Measurements from ENCODE around the gene FUT8. TPM values are rescaled to one million over a fixed set of nuclear protein-coding genes. Genes with fewer than 3 reads are reported as not detected.

FUT8 gene
- total RNA-seq, 1 experiment from 2014 or later = 78.0 TPM

- Histone ChIP-seq H3K27me3 (replicated peaks) (no peaks in the 10 kb centered on the region), H3K9me3 (replicated peaks) (no peaks in the 10 kb centered on the region), H3K4me1 (replicated peaks) (no peaks in the 10 kb centered on the region), H3K27ac (no peak overlapping the region), H3K4me3 (no peak overlapping the region), H3K36me3 (no peaks in the 10 kb centered on the region)
- no peak for DNase-seq (ENCODE audit: low read depth in 1 of 2, low spot score in 2 of 2)
Measured at GRCh38 chr14:65771271-65771670, 358.7 kb downstream of the FUT8 start.

DNA sequence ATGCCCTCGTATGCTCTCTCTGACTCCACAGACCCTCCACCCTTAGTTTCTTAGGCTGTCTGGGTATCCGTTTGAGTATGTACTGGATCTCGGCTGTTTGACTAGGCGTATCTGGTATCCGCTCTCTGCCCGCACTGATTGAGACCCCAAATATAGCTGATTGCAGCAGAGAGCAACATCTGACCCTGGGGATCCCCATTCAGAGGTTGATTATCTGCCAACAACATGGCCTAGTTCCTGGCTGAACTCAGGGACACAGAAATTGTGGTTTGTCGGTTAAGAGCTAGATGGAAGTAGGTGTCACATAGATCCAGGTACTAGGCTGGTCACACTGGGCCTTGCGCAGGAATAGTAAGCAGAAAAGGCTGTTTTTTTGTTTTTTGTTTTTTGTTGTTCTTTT is 359.9 kb downstream of the FUT8 start:
- Histone ChIP-seq H3K36me3 (no peaks in the 10 kb centered on the region), H3K4me1 (replicated peaks) (no peaks in the 10 kb centered on the region), H3K27me3 (replicated peaks) (no peaks in the 10 kb centered on the region), H3K9me3 (replicated peaks) (no peaks in the 10 kb centered on the region), H3K27ac (no peak overlapping the region), H3K4me3 (no peak overlapping the region)
- no peak for DNase-seq (ENCODE audit: low read depth in 1 of 2, low spot score in 2 of 2)

DNA sequence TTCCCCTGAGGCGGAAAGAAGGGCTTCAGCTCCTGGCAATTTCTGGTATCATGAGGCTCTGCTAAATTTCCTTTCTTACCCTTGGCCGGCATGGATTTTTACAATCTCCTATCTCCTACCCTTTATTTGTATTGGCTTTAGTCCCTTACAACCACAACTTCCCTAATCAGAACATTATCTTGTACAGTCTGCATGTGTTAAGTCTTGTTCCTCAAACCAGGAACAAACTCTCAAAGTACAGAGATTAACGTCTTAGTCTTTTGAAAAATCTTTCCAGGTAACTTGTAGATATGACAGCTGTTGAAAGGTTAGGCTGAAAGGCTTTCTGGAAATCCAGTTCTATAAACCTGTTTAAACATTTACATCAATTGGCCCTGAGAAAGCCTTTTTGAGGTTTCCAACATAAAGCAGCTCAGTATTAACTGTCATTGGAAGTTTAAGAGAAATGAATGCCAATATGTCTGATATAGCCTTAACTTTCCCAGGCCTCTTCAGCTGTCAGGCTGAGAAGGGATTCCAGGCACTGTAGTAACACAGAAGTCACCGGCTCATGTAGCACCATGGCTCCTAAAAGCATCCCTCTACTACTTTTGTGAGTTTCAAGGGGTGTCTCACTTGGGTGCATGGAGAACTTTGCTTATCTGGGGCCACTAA is 360.5 kb downstream of the FUT8 start:
- Histone ChIP-seq H3K4me3 (no peak overlapping the region), H3K9me3 (replicated peaks) (no peaks in the 10 kb centered on the region), H3K4me1 (replicated peaks) (no peaks in the 10 kb centered on the region), H3K27ac (no peak overlapping the region), H3K27me3 (replicated peaks) (no peaks in the 10 kb centered on the region), H3K36me3 (no peaks in the 10 kb centered on the region)
- DNase-seq (ENCODE audit: low read depth in 1 of 2, low spot score in 2 of 2) = no peak

- Histone ChIP-seq H3K4me3 (no peak overlapping the region), H3K4me1 (replicated peaks) (no peaks in the 10 kb centered on the region), H3K9me3 (replicated peaks) (no peaks in the 10 kb centered on the region), H3K27ac (no peak overlapping the region), H3K36me3 (no peaks in the 10 kb centered on the region), H3K27me3 (replicated peaks) (no peaks in the 10 kb centered on the region)
- DNase-seq (ENCODE audit: low read depth in 1 of 2, low spot score in 2 of 2) = no peak
Measured at GRCh38 chr14:65774041-65774440, 361.5 kb downstream of the FUT8 start.

- no peak overlapping the region for H3K27ac ChIP-seq
- no peak overlapping the region for H3K4me3 ChIP-seq
- no peaks in the 10 kb centered on the region for H3K27me3 ChIP-seq (replicated peaks)
- H3K36me3 ChIP-seq = no peaks in the 10 kb centered on the region
- DNase-seq (ENCODE audit: low read depth in 1 of 2, low spot score in 2 of 2) = no peak
- H3K4me1 ChIP-seq (replicated peaks) = no peaks in the 10 kb centered on the region
- no peaks in the 10 kb centered on the region for H3K9me3 ChIP-seq (replicated peaks)
Measured at GRCh38 chr14:65776193-65776852, 363.8 kb downstream of the FUT8 start.

- Histone ChIP-seq H3K36me3 (no peaks in the 10 kb centered on the region), H3K4me3 (no peak overlapping the region), H3K9me3 (replicated peaks) (no peaks in the 10 kb centered on the region), H3K27me3 (replicated peaks) (no peaks in the 10 kb centered on the region), H3K4me1 (replicated peaks) (no peaks in the 10 kb centered on the region), H3K27ac (no peak overlapping the region)
- no peak for DNase-seq (ENCODE audit: low read depth in 1 of 2, low spot score in 2 of 2)
Measured at GRCh38 chr14:65780566-65780965, 368.0 kb downstream of the FUT8 start.

- Histone ChIP-seq H3K36me3 (no peaks in the 10 kb centered on the region), H3K27me3 (replicated peaks) (no peaks in the 10 kb centered on the region), H3K9me3 (replicated peaks) (no peaks in the 10 kb centered on the region), H3K4me1 (replicated peaks) (no peaks in the 10 kb centered on the region), H3K27ac (no peak overlapping the region), H3K4me3 (no peak overlapping the region)
- DNase-seq (ENCODE audit: low read depth in 1 of 2, low spot score in 2 of 2) = no peak
Measured at GRCh38 chr14:65783101-65783500, 370.6 kb downstream of the FUT8 start.

DNA sequence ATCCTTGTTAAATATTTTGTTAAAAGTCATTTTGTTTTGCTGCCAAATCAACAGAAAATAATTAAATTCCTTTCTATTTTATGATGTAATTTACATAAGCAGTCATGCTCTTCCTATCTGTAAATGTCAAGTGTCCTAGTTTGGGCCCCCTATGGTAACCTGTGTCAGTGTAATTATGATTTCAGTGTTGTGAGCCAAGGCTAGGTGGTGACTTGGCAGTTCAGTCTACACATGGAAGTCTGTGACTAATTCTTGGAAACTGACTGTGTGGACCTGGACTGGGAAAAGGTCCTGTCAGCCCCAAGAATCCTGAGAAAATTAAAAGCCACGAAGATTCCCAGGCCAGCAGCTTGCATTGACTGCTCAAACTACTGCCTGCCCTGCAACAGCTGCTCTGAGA is 371.0 kb downstream of the FUT8 start:
- Histone ChIP-seq H3K4me3 (no peak overlapping the region), H3K9me3 (replicated peaks) (no peaks in the 10 kb centered on the region), H3K36me3 (no peaks in the 10 kb centered on the region), H3K27ac (no peak overlapping the region), H3K27me3 (replicated peaks) (no peaks in the 10 kb centered on the region), H3K4me1 (replicated peaks) (no peaks in the 10 kb centered on the region)
- DNase-seq (ENCODE audit: low read depth in 1 of 2, low spot score in 2 of 2) = no peak

DNA sequence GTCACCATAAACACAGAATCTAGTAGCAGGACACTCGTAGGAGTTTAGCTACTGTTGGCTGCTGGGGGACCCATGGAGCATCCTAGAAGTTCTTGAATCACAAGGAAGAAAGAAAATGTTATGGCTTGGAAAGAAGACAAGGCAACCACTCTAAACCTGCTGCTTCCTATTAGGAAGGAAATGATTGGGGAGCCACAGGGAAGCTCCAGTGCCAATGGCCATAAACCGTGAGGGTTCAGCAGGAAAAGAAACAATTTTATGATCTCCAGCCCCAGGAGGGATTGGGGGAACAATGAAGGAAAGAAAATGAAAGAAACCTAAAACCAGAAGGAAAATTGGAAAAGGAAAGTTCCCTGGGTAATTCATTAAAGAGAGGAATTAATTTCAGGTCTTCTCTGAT is 372.0 kb downstream of the FUT8 start:
- no peaks in the 10 kb centered on the region for H3K36me3 ChIP-seq
- no peak overlapping the region for H3K27ac ChIP-seq
- no peaks in the 10 kb centered on the region for H3K9me3 ChIP-seq (replicated peaks)
- H3K4me3 ChIP-seq = no peak overlapping the region
- no peaks in the 10 kb centered on the region for H3K27me3 ChIP-seq (replicated peaks)
- no peak for DNase-seq (ENCODE audit: low read depth in 1 of 2, low spot score in 2 of 2)
- H3K4me1 ChIP-seq (replicated peaks) = no peaks in the 10 kb centered on the region

DNA sequence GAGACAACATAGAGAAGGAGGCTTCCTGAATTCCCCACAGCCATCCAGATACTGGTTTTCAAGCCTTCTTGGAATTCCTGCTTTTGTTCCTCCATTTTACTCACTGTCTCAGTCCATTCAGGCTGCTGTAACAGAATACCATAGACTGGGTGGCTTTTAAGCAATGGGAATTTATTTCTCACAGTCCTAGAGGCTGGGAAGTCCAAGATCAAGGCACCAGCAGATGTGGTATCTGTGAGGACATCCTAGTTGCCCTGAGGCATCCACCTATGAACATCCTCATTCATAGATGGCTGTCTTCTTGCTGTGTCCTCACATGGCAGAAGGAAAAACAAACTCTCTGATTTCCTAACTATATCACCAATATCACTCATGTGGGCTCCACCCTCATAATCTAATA is 374.9 kb downstream of the FUT8 start:
- Histone ChIP-seq H3K4me3 (no peak overlapping the region), H3K4me1 (replicated peaks) (no peaks in the 10 kb centered on the region), H3K27me3 (replicated peaks) (no peaks in the 10 kb centered on the region), H3K36me3 (no peaks in the 10 kb centered on the region), H3K9me3 (replicated peaks) (no peaks in the 10 kb centered on the region), H3K27ac (no peak overlapping the region)
- no peak for DNase-seq (ENCODE audit: low read depth in 1 of 2, low spot score in 2 of 2)

- H3K4me1 ChIP-seq (replicated peaks) = no peaks in the 10 kb centered on the region
- H3K4me3 ChIP-seq = no peak overlapping the region
- no peaks in the 10 kb centered on the region for H3K27me3 ChIP-seq (replicated peaks)
Measured at GRCh38 chr14:65788876-65789275, 376.3 kb downstream of the FUT8 start.

GRCh38 chr14:65789363-65789762 is 376.8 kb downstream of the FUT8 start:
- no peaks in the 10 kb centered on the region for H3K9me3 ChIP-seq (replicated peaks)
- no peaks in the 10 kb centered on the region for H3K36me3 ChIP-seq
- no peak overlapping the region for H3K27ac ChIP-seq
- no peak overlapping the region for H3K4me3 ChIP-seq
- no peaks in the 10 kb centered on the region for H3K4me1 ChIP-seq (replicated peaks)
- no peak for DNase-seq (ENCODE audit: low read depth in 1 of 2, low spot score in 2 of 2)
- no peaks in the 10 kb centered on the region for H3K27me3 ChIP-seq (replicated peaks)

More at GRCh38 chr14:65788876-65789275, 376.3 kb downstream of the FUT8 start:
- H3K27ac ChIP-seq = no peak overlapping the region
- H3K36me3 ChIP-seq = no peaks in the 10 kb centered on the region
- no peaks in the 10 kb centered on the region for H3K9me3 ChIP-seq (replicated peaks)
- DNase-seq (ENCODE audit: low read depth in 1 of 2, low spot score in 2 of 2) = no peak

GRCh38 chr14:65790172-65790815 is 377.8 kb downstream of the FUT8 start:
- Histone ChIP-seq H3K4me3 (no peak overlapping the region), H3K4me1 (replicated peaks) (no peaks in the 10 kb centered on the region), H3K36me3 (no peaks in the 10 kb centered on the region), H3K9me3 (replicated peaks) (no peaks in the 10 kb centered on the region), H3K27me3 (replicated peaks) (no peaks in the 10 kb centered on the region), H3K27ac (no peak overlapping the region)
- DNase-seq (ENCODE audit: low read depth in 1 of 2, low spot score in 2 of 2) = no peak

- Histone ChIP-seq H3K36me3 (no peaks in the 10 kb centered on the region), H3K4me1 (replicated peaks) (no peaks in the 10 kb centered on the region), H3K27ac (no peak overlapping the region), H3K4me3 (no peak overlapping the region), H3K9me3 (replicated peaks) (no peaks in the 10 kb centered on the region), H3K27me3 (replicated peaks) (no peaks in the 10 kb centered on the region)
- peak in 1 of 2 experiments; percentile 5 for DNase-seq (ENCODE audit: low read depth in 1 of 2, low spot score in 2 of 2)
Measured at GRCh38 chr14:65791191-65791981, 378.9 kb downstream of the FUT8 start.
